ENCODE results near the gene CLDN24.

Gene CLDN24

GRCh38 chr4:183272384-183272783, 49.8 kb downstream of the CLDN24 start:
- DNase-seq: no peak
